Anterior cingulate cortex (tissue), 58 donors: ENCODE results near the gene ELOVL5.
A peak's percentile ranks its signal among the peaks of the same experiment; 100 is the strongest.
"Not testable (repeated sequence)": the region's sequence is repeated elsewhere in the genome, so short reads cannot be mapped to it uniquely, and the experiment has no call there.

Source experiments
- DNase-seq, 58 donors: peaks; one replicate each; lab custom pipeline; 2025; lab: John Stamatoyannopoulos, UW

Gene ELOVL5

GRCh38 chr6:53333439-53334408 lies 15.0 kb downstream of the ELOVL5 start:
- no peak for DNase-seq

GRCh38 chr6:53331678-53332077 lies 17.1 kb downstream of the ELOVL5 start:
- DNase-seq = no peak

- no peak for DNase-seq
These were observed 18.6 kb downstream of the ELOVL5 start for GRCh38 chr6:53330137-53330536.

- no peak for DNase-seq
These were observed 20.4 kb downstream of the ELOVL5 start for GRCh38 chr6:53328375-53328774.

GRCh38 chr6:53327017-53327395 lies 21.7 kb downstream of the ELOVL5 start:
- DNase-seq = no peak

- peak in 3 of 58 donors; percentile 6 to 16 (median 11) for DNase-seq
These were observed 22.3 kb downstream of the ELOVL5 start for GRCh38 chr6:53326372-53327016.

- no peak for DNase-seq
These were observed 23.0 kb downstream of the ELOVL5 start for GRCh38 chr6:53325785-53326184.

- DNase-seq = no peak
These were observed 26.3 kb downstream of the ELOVL5 start for GRCh38 chr6:53322188-53323029.

GRCh38 chr6:53321701-53322100 lies 27.0 kb downstream of the ELOVL5 start:
- DNase-seq = no peak

- DNase-seq = no peak
These were observed 27.8 kb downstream of the ELOVL5 start for GRCh38 chr6:53320964-53321363.

GRCh38 chr6:53318429-53318828 lies 30.3 kb downstream of the ELOVL5 start:
- no peak for DNase-seq

GRCh38 chr6:53317861-53318260 lies 30.9 kb downstream of the ELOVL5 start:
- DNase-seq = no peak

- not testable (repeated sequence) for DNase-seq
These were observed 31.5 kb downstream of the ELOVL5 start for GRCh38 chr6:53317299-53317698.

- DNase-seq = no peak
These were observed 32.6 kb downstream of the ELOVL5 start for GRCh38 chr6:53316142-53316541.

- DNase-seq = no peak
These were observed 33.5 kb downstream of the ELOVL5 start for GRCh38 chr6:53315086-53315724.

- DNase-seq = no peak
These were observed 34.9 kb downstream of the ELOVL5 start for GRCh38 chr6:53313784-53314400.

GRCh38 chr6:53312355-53312754 lies 36.4 kb downstream of the ELOVL5 start:
- DNase-seq = no peak

- DNase-seq = no peak
These were observed 37.2 kb downstream of the ELOVL5 start for GRCh38 chr6:53311586-53311935.

GRCh38 chr6:53310771-53311585 lies 37.8 kb downstream of the ELOVL5 start:
- DNase-seq = no peak
